Type B pancreatic cell (in vitro differentiated cells): ENCODE data around the gene DNPEP. TPM values are rescaled to one million over a fixed set of nuclear protein-coding genes. Genes with fewer than 3 reads are reported as not detected.
A peak's percentile ranks its signal among the peaks of the same experiment; 100 is the strongest.

Experiments used
- DNase-seq: peaks from one replicate; pipeline ENCODE4 v3.0.0; 2021; ENCODE audit warnings: mixed read lengths; ENCODE audit not compliant: unreplicated experiment; ENCODE audit errors: extremely low spot score
- H3K27ac Mint-ChIP-seq: 2 replicates; pipeline ENCODE4 v1.8.0; 2021; ENCODE audit warnings: mild to moderate bottlenecking, mixed read lengths
- H3K27me3 Mint-ChIP-seq: 2 replicates; pipeline ENCODE4 v1.8.0; 2021; ENCODE audit warnings: mixed read lengths
- H3K36me3 Mint-ChIP-seq: 2 replicates; pipeline ENCODE4 v1.8.0; 2021; ENCODE audit warnings: mixed read lengths
- H3K4me1 Mint-ChIP-seq: one replicate; pipeline ENCODE4 v1.8.0; 2021; ENCODE audit warnings: mixed read lengths; ENCODE audit not compliant: unreplicated experiment
- H3K4me3 Mint-ChIP-seq: 2 replicates; pipeline ENCODE4 v1.8.0; 2021; ENCODE audit warnings: mild to moderate bottlenecking, mixed read lengths
- H3K9me3 Mint-ChIP-seq: 2 replicates; pipeline ENCODE4 v1.8.0; 2021; ENCODE audit warnings: mixed read lengths
- CTCF ChIP-seq: fragments of 200-600 bp; sonication (generic); conservative IDR thresholded peaks from 2 replicates; pipeline ENCODE4 v1.5.0; 2021; ENCODE audit warnings: antibody characterized with exemption, mild to moderate bottlenecking
- long read RNA-seq: library from polyadenylated mRNA; unstranded; transcript quantifications from one replicate; pipeline ENCODE4 v2.0.0, GENCODE V29; 2020
- total RNA-seq: library from RNA; stranded (reverse); gene quantifications from 2 replicates; pipeline ENCODE4 v1.2.1, GENCODE V29; 2021; ENCODE audit warnings: low replicate concordance

Gene DNPEP
- 54.1 and 56.1 TPM in 2 replicates for total RNA-seq
- long read RNA-seq, transcript DNPEP-201 (15 exons, 2,425 nt): major isoform, 23 of 54 reads
- long read RNA-seq, transcript DNPEP-217 (15 exons, 2,408 nt): minor isoform, 9 of 54 reads
- long read RNA-seq, partial matches to known transcripts: 9 of 54 reads
- long read RNA-seq, other reads (novel, unspliced or antisense): 11 of 54 reads

- Mint-ChIP-seq H3K4me3 (peak within 1 kb of the TSS; percentile 95), H3K27ac (peak within 1 kb of the TSS; percentile 91)
Observed at GRCh38 chr2:219387306-219388120, at the start of gene DNPEP. TSS of gene DNPEP (minus strand) at chr2:219387912. CDS start at chr2:219387794, 118 bp downstream.

GRCh38 chr2:219437141-219437540, 49.4 kb upstream of the DNPEP start:
- Mint-ChIP-seq H3K4me1 (peaks cover 14% of the 10 kb centered on the region), H3K36me3 (no peaks in the 10 kb centered on the region), H3K27me3 (peaks cover 40% of the 10 kb centered on the region), H3K4me3 (no peak overlapping the region), H3K27ac (no peak overlapping the region), H3K9me3 (no peaks in the 10 kb centered on the region)
- no peak for DNase-seq
- TF ChIP-seq CTCF: no peak

More at GRCh38 chr2:219387306-219388120, at the start of gene DNPEP:
- DNase-seq: peak; percentile 98
- Mint-ChIP-seq H3K27me3 (no peaks in the 10 kb centered on the region), H3K9me3 (no peaks in the 10 kb centered on the region), H3K4me1 (peaks cover 10% of the 10 kb centered on the region), H3K36me3 (peaks cover 9% of the 10 kb centered on the region)
- TF ChIP-seq CTCF: no peak

- Mint-ChIP-seq H3K27ac (no peak overlapping the region), H3K4me3 (no peak overlapping the region), H3K9me3 (no peaks in the 10 kb centered on the region), H3K4me1 (peaks cover 14% of the 10 kb centered on the region), H3K27me3 (peaks cover 40% of the 10 kb centered on the region), H3K36me3 (no peaks in the 10 kb centered on the region)
- no peak for DNase-seq
- no peak for TF ChIP-seq CTCF
Observed at GRCh38 chr2:219436491-219436890, 48.8 kb upstream of the DNPEP start.

- H3K9me3 Mint-ChIP-seq: no peaks in the 10 kb centered on the region
- H3K27ac Mint-ChIP-seq: no peak overlapping the region
- H3K27me3 Mint-ChIP-seq: peaks cover 35% of the 10 kb centered on the region
- no peak for DNase-seq
- H3K36me3 Mint-ChIP-seq: no peaks in the 10 kb centered on the region
- H3K4me3 Mint-ChIP-seq: no peak overlapping the region
- peaks cover 10% of the 10 kb centered on the region for H3K4me1 Mint-ChIP-seq
- no peak for TF ChIP-seq CTCF
Observed at GRCh38 chr2:219435701-219436100, 48.0 kb upstream of the DNPEP start.

- H3K4me1 Mint-ChIP-seq: peaks cover 8% of the 10 kb centered on the region
- H3K4me3 Mint-ChIP-seq: peak within 1 kb of the TSS; percentile 54
- no peak within 1 kb of the TSS for H3K27ac Mint-ChIP-seq
- no peaks in the 10 kb centered on the region for H3K9me3 Mint-ChIP-seq
- peaks cover 32% of the 10 kb centered on the region for H3K27me3 Mint-ChIP-seq
- DNase-seq: peak; percentile 70
- no peaks in the 10 kb centered on the region for H3K36me3 Mint-ChIP-seq
- TF ChIP-seq CTCF: no peak
Observed at GRCh38 chr2:219434718-219435525, 47.2 kb upstream of the DNPEP start, which contains the start of gene SPEG. TSS of gene SPEG (plus strand) at chr2:219434843. CDS start at chr2:219434978, 135 bp downstream.
